GM23338 (cell line): ENCODE data around the gene RPL14.

ENCODE experiments used
- CREB1 ChIP-seq: fragments of 250-450 bp; sonication (Bioruptor Pico); IDR thresholded peaks from 2 replicates; pipeline ENCODE4 v1.5.0; 2020; ENCODE audit warnings: low read depth, mild to moderate bottlenecking, moderate library complexity
- CTCF ChIP-seq, 2 experiments: fragments of 200-600 bp in 1 of 2; sonication (generic) in 1 of 2; conservative IDR thresholded peaks; 2 replicates each; pipeline versions ENCODE4 v1.5.1 to v1.6.1; 2016 to 2017; ENCODE audit warnings: antibody characterized with exemption in 2 of 2, low read depth in 2 of 2, mild to moderate bottlenecking in 2 of 2, moderate library complexity in 1 of 2
- ETS1 ChIP-seq: IDR thresholded peaks from 2 replicates; pipeline ENCODE4 v1.6.1; 2016; ENCODE audit warnings: antibody characterized with exemption
- EZH2 ChIP-seq: fragments of 200-600 bp; sonication (generic); IDR thresholded peaks from one replicate; pipeline ENCODE4 v1.8.0; 2017; ENCODE audit warnings: antibody characterized with exemption, mild to moderate bottlenecking, low read depth; ENCODE audit not compliant: unreplicated experiment
- EZH2phosphoT487 ChIP-seq: fragments of 200-600 bp; sonication (generic); IDR thresholded peaks from one replicate; pipeline ENCODE4 v1.8.1; 2018; ENCODE audit warnings: antibody characterized with exemption; ENCODE audit not compliant: unreplicated experiment
- JUNB ChIP-seq: IDR thresholded peaks from one replicate; pipeline ENCODE4 v1.6.1; 2016; ENCODE audit warnings: antibody characterized with exemption; ENCODE audit not compliant: unreplicated experiment
- NANOG ChIP-seq: IDR thresholded peaks from 2 replicates; pipeline ENCODE4 v1.6.1; 2016; ENCODE audit warnings: antibody characterized with exemption, borderline replicate concordance
- POLR2AphosphoS5 ChIP-seq: IDR thresholded peaks from 2 replicates; pipeline ENCODE4 v1.6.1; 2016; ENCODE audit warnings: antibody characterized with exemption, low read depth
- REST ChIP-seq: IDR thresholded peaks from one replicate; pipeline ENCODE4 v1.6.1; 2018; ENCODE audit warnings: antibody characterized with exemption; ENCODE audit not compliant: unreplicated experiment
- STAT1 ChIP-seq: IDR thresholded peaks from one replicate; pipeline ENCODE4 v1.6.1; 2016; ENCODE audit warnings: antibody characterized with exemption; ENCODE audit not compliant: unreplicated experiment
- ZNF114 ChIP-seq: fragments of 250-450 bp; sonication (Bioruptor Pico); IDR thresholded peaks from 2 replicates; pipeline ENCODE4 v1.5.0; 2020; ENCODE audit warnings: mild to moderate bottlenecking, moderate library complexity

GRCh38 chr3:40468018-40468417, 10.9 kb downstream of the RPL14 start:
- no peak for TF ChIP-seq CTCF (conservative IDR thresholded peaks at IDR 0.05; ENCODE audit: low read depth in 2 of 2)
- no peak for TF ChIP-seq JUNB
- TF ChIP-seq POLR2AphosphoS5: no peak
- TF ChIP-seq EZH2phosphoT487: no peak
- TF ChIP-seq EZH2: no peak
- no peak for TF ChIP-seq REST
- TF ChIP-seq CREB1 (CRISPR knock-in tag): no peak
- no peak for TF ChIP-seq ETS1
- no peak for TF ChIP-seq STAT1
- no peak for TF ChIP-seq NANOG
- TF ChIP-seq ZNF114: no peak
